IMR-90 (cell line): Measurements from ENCODE around the gene NRIP1. TPM values are rescaled to one million over a fixed set of nuclear protein-coding genes. Genes with fewer than 3 reads are reported as not detected.

Source experiments
- ATAC-seq: fragments of 200-7000 bp; cut with Tn5 transposase; 2 replicates; pipeline ENCODE4 v1.9.1; 2020; ENCODE audit warnings: low read depth, mild to moderate bottlenecking, moderate library complexity
- BruUV-seq: library from RNA; stranded (reverse); fragments of 400-500 nt; replicated peaks from 2 replicates; lab custom pipeline; 2021; lab: Mats Ljungman, UMichigan
- CTCF ChIA-PET: fragments of 300-600 bp; formaldehyde crosslinking; extraction: SDS; loops from one replicate; lab custom pipeline; 2021; ENCODE audit warnings: antibody characterized with exemption; lab: Yijun Ruan, JAX
- POLR2A ChIA-PET: fragments of 300-600 bp; sonication (Branson Sonifier 250); formaldehyde crosslinking; loops from one replicate; lab custom pipeline; 2022; ENCODE audit warnings: antibody characterized with exemption; ENCODE audit not compliant: unreplicated experiment; lab: Charles Lee
- DNase-seq: peaks from one replicate; pipeline ENCODE4 v3.0.0; 2013
- H2AFZ ChIP-seq: replicated peaks from 2 replicates; pipeline ENCODE3; 2013; ENCODE audit warnings: low read length, mild to moderate bottlenecking; ENCODE audit not compliant: poor library complexity
- H2AK5ac ChIP-seq: 2 replicates; pipeline ENCODE4 v1.6.1; 2013; ENCODE audit warnings: low read depth, low read length, inconsistent platforms
- H2AK9ac ChIP-seq: replicated peaks from 2 replicates; pipeline ENCODE3; 2013; ENCODE audit warnings: mild to moderate bottlenecking, low read depth, low read length, moderate library complexity; ENCODE audit not compliant: poor library complexity
- H2BK120ac ChIP-seq: 2 replicates; pipeline ENCODE4 v1.6.1; 2013; ENCODE audit warnings: low read depth, low read length, inconsistent platforms
- H2BK15ac ChIP-seq: 3 replicates; pipeline ENCODE4 v1.6.1; 2013; ENCODE audit warnings: low read depth, low read length, inconsistent platforms
- H2BK20ac ChIP-seq: 2 replicates; pipeline ENCODE4 v1.6.1; 2013; ENCODE audit warnings: low read depth, mild to moderate bottlenecking, inconsistent platforms, low read length, moderate library complexity
- H2BK5ac ChIP-seq: 2 replicates; pipeline ENCODE4 v1.6.1; 2013; ENCODE audit warnings: mild to moderate bottlenecking, low read depth, low read length, inconsistent platforms; ENCODE audit not compliant: poor library complexity, severe bottlenecking
- H3K14ac ChIP-seq: replicated peaks from 2 replicates; pipeline ENCODE4 v1.6.1; 2013; ENCODE audit warnings: low read depth, low read length, inconsistent platforms
- H3K18ac ChIP-seq: 2 replicates; pipeline ENCODE4 v1.6.1; 2013; ENCODE audit warnings: low read depth, low read length, control low read depth
- H3K23ac ChIP-seq: 2 replicates; pipeline ENCODE4 v1.6.1; 2013; ENCODE audit warnings: low read depth, low read length, inconsistent platforms
- H3K27ac ChIP-seq: 2 replicates; pipeline ENCODE4 v1.5.1; 2013; ENCODE audit warnings: mild to moderate bottlenecking, control low read depth, low read length; ENCODE audit not compliant: insufficient read depth
- H3K27me3 ChIP-seq: 2 replicates; pipeline ENCODE4 v1.6.1; 2013; ENCODE audit warnings: low read length; ENCODE audit not compliant: control insufficient read depth, insufficient read depth
- H3K36me3 ChIP-seq: 2 replicates; pipeline ENCODE4 v1.6.1; 2013; ENCODE audit warnings: low read length, mixed read lengths; ENCODE audit not compliant: control insufficient read depth, insufficient read depth
- H3K4ac ChIP-seq: 2 replicates; pipeline ENCODE4 v1.6.1; 2013; ENCODE audit warnings: low read depth, low read length, inconsistent platforms
- H3K4me1 ChIP-seq: 2 replicates; pipeline ENCODE4 v1.6.1; 2013; ENCODE audit warnings: low read length, mixed read lengths; ENCODE audit not compliant: control insufficient read depth, insufficient read depth
- H3K4me2 ChIP-seq: 2 replicates; pipeline ENCODE4 v1.6.1; 2013; ENCODE audit warnings: low read depth, mild to moderate bottlenecking, control low read depth, low read length, moderate library complexity
- H3K4me3 ChIP-seq: 2 replicates; pipeline ENCODE4 v1.5.1; 2013; ENCODE audit warnings: low read depth, mild to moderate bottlenecking, control low read depth, low read length, moderate library complexity; ENCODE audit not compliant: insufficient read depth
- H3K56ac ChIP-seq: 2 replicates; pipeline ENCODE4 v1.6.1; 2013; ENCODE audit warnings: low read length, inconsistent platforms; ENCODE audit not compliant: insufficient read depth; ENCODE audit errors: extremely low read depth
- H3K79me1 ChIP-seq, 2 experiments: 2 replicates each; pipeline ENCODE4 v1.6.1; 2013; ENCODE audit warnings: low read length in 2 of 2, inconsistent platforms in 1 of 2, low read depth in 1 of 2
- H3K9ac ChIP-seq: 2 replicates; pipeline ENCODE4 v1.6.1; 2013; ENCODE audit warnings: low read depth, low read length, control low read depth
- H3K9me1 ChIP-seq: 2 replicates; pipeline ENCODE4 v1.6.1; 2013; ENCODE audit warnings: low read length, inconsistent platforms; ENCODE audit not compliant: insufficient read depth
- H3K9me3 ChIP-seq: 2 replicates; pipeline ENCODE4 v1.6.1; 2013; ENCODE audit warnings: low read length; ENCODE audit not compliant: control insufficient read depth, insufficient read depth
- H4K20me1 ChIP-seq: 2 replicates; pipeline ENCODE4 v1.6.1; 2013; ENCODE audit warnings: low read length, inconsistent platforms; ENCODE audit not compliant: insufficient read depth
- H4K5ac ChIP-seq: 2 replicates; pipeline ENCODE4 v1.6.1; 2013; ENCODE audit warnings: mild to moderate bottlenecking, low read depth, low read length, control low read depth
- H4K8ac ChIP-seq, 2 experiments: 2 replicates each; pipeline ENCODE4 v1.6.1; 2013; ENCODE audit warnings: low read depth in 2 of 2, low read length in 2 of 2, control low read depth in 1 of 2, inconsistent platforms in 1 of 2
- H4K91ac ChIP-seq: 2 replicates; pipeline ENCODE4 v1.6.1; 2013; ENCODE audit warnings: low read depth, low read length, inconsistent platforms; ENCODE audit not compliant: insufficient read depth
- BHLHE40 ChIP-seq: fragments of 150-350 bp; IDR thresholded peaks from 2 replicates; pipeline ENCODE4 v1.6.1; 2016; ENCODE audit warnings: mild to moderate bottlenecking, low read depth, low read length
- CEBPB ChIP-seq: IDR thresholded peaks from 2 replicates; pipeline ENCODE4 v1.6.1; 2012; ENCODE audit warnings: low read depth, low read length, improper control_type of control experiment
- CHD1 ChIP-seq: IDR thresholded peaks from 2 replicates; pipeline ENCODE4 v1.6.1; 2012; ENCODE audit warnings: low read depth, low read length, improper control_type of control experiment
- FOS ChIP-seq: fragments of 150-350 bp; IDR thresholded peaks from 2 replicates; pipeline ENCODE4 v1.6.1; 2016; ENCODE audit warnings: low read depth, low read length
- MAFK ChIP-seq: IDR thresholded peaks from 2 replicates; pipeline ENCODE4 v1.6.1; 2012; ENCODE audit warnings: low read depth, low read length, improper control_type of control experiment
- MAZ ChIP-seq: IDR thresholded peaks from 2 replicates; pipeline ENCODE4 v1.6.1; 2012; ENCODE audit warnings: low read depth, mild to moderate bottlenecking, low read length, improper control_type of control experiment, moderate library complexity, borderline replicate concordance
- MXI1 ChIP-seq: IDR thresholded peaks from 2 replicates; pipeline ENCODE4 v1.6.1; 2012; ENCODE audit warnings: low read depth, mild to moderate bottlenecking, low read length, moderate library complexity, borderline replicate concordance
- NFE2L2 ChIP-seq: fragments of 150-350 bp; IDR thresholded peaks from 2 replicates; pipeline ENCODE4 v1.6.1; 2016; ENCODE audit warnings: low read depth, mild to moderate bottlenecking, low read length
- POLR2A ChIP-seq: IDR thresholded peaks from 2 replicates; pipeline ENCODE4 v1.6.1; 2012; ENCODE audit warnings: mild to moderate bottlenecking, low read depth, low read length
- RAD21 ChIP-seq: IDR thresholded peaks from 2 replicates; pipeline ENCODE4 v1.6.1; 2012; ENCODE audit warnings: low read length, improper control_type of control experiment
- RCOR1 ChIP-seq: IDR thresholded peaks from 2 replicates; pipeline ENCODE4 v1.6.1; 2012; ENCODE audit warnings: mild to moderate bottlenecking, low read length, improper control_type of control experiment; ENCODE audit not compliant: insufficient replicate concordance
- RFX5 ChIP-seq: IDR thresholded peaks from 2 replicates; pipeline ENCODE4 v1.8.0; 2012; ENCODE audit warnings: low read depth, mild to moderate bottlenecking, low read length, moderate library complexity
- SMC3 ChIP-seq: fragments of 150-350 bp; IDR thresholded peaks from 2 replicates; pipeline ENCODE4 v1.6.1; 2016; ENCODE audit warnings: low read depth, mild to moderate bottlenecking, antibody characterized with exemption, low read length, moderate library complexity
- WGBS, 2 experiments: methylation state at CpG; one replicate each; pipeline versions ENCODE4 v1.1.5 to v1.1.7; 2013; ENCODE audit warnings: missing lambda C conversion rate in 2 of 2; ENCODE audit not compliant: insufficient read length in 1 of 2; ENCODE audit errors: extremely low coverage in 2 of 2; 5-methylcytosine and 5-hydroxymethylcytosine counted together
- dilution Hi-C: fragments of 300-500 bp; cut with HindIII; formaldehyde crosslinking; loops from one replicate; pipeline ENCODE4 v1.14.3; 2018; ENCODE audit warnings: low sequenced_read_pairs; ENCODE audit not compliant: unreplicated experiment
- in situ Hi-C: fragments of 300-500 bp; cut with MboI; formaldehyde crosslinking; loops from 3 replicates; pipeline ENCODE4 v1.14.3; 2019; ENCODE audit warnings: low sequenced_read_pairs, inconsistent platforms, mixed read lengths
- intact Hi-C: fragments of 100-400 bp; cut with micrococcal nuclease; formaldehyde crosslinking; loops from 2 replicates; pipeline ENCODE4 v1.10.0; 2022
- polyA plus RNA-seq, 3 experiments: library from polyadenylated mRNA; depleted of rRNA; stranded (reverse); fragments of >200 nt; gene quantifications; 2 replicates each; pipeline ENCODE4 v1.2.3, GENCODE V29; 2012; ENCODE audit warnings: low replicate concordance in 1 of 3
- total RNA-seq: library from RNA; depleted of rRNA; stranded (reverse); fragments of >200 nt; gene quantifications from 2 replicates; pipeline ENCODE4 v1.2.3, GENCODE V29; 2012
- TF ChIP-seq, protein P1 (sequence below): fragments of 150-350 bp; IDR thresholded peaks from 2 replicates; pipeline ENCODE4 v1.6.1; 2016; ENCODE audit warnings: low read depth, mild to moderate bottlenecking, low read length, moderate library complexity, borderline replicate concordance

Gene NRIP1
- total and polyA plus RNA-seq, 2 of the 4 experiments (the other 2 are of a cell fraction): 9.6 to 73.8 TPM

DNA sequence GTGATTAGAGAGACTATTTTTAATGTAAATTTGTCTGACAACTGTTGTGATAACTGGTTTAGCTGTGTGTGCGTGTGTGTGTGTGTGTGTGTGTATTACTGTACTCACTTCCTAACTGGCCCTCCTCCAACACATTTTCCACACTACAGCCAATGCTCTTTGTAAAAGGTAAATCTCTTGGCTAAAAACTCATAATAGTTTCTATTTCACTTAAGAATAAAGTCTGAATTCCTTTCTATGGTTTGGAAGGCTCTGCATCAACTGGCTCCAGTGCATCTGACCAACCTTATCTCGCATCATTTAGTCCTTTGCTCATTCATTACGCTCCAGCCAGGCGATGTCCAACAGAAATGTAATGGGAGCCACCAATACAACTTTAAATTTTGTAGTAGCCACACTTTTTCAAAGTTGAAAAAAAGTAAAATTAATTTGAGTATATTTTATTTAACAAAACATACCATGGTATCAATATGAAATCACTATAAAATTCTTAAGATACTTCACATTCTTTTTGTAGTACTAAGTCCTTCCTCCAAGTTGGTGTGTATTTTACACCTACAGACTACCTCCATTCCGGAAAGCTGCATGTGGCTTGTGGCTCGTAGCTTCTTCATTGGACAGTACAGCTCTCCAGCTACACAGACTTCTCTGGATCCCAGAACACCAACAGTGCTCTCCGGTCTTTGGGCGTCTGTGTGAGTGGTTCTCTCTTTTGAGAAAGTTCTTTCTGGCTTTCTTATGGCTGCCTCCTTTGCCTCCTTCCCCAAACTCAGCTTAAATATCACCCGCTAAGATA is 68.9 kb downstream of the NRIP1 start (continued):
- no peak for TF ChIP-seq NFE2L2
- no peak for TF ChIP-seq CEBPB
- no peak for TF ChIP-seq RFX5

DNA sequence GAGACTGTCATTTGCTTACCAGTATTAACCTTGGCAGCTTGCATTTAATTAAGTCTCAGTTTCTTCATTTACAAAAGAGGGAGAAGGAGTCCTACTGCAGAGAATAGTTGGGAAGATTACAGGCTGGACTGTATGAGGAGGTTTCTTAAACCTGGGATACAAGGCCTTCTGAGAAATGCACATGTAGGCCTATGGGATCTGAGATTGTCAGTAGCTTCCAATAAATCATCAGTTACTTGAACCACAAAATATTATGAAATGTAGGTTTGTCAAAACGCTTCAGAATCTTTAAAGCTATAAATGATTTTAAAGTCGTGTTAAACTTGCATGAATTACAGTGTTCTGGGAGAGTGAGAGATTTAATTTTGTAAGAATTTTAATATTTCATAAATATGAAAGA is 69.6 kb downstream of the NRIP1 start:
- in situ Hi-C loops (no loop called here), intact Hi-C loops (no loop called here), dilution Hi-C loops (no loop called here)
- peak overlapping the region in 1 of 2 experiments; percentile 54; a peak in 2 of 4 replicates for H4K8ac ChIP-seq
- H3K14ac ChIP-seq: 0 out of 2 replicates have a peak overlapping the region, but pooled peaks have one; percentile 38
- H2AK9ac ChIP-seq: no peak overlapping the region
- no peak overlapping the region for H3K4me3 ChIP-seq
- POLR2A ChIA-PET: no interaction called here
- no CpG with 5 or more reads among the region's 2 CpGs for WGBS, 2 experiments
- H3K36me3 ChIP-seq: peaks cover 11% of the 10 kb centered on the region
- H2BK5ac ChIP-seq: peak overlapping the region; percentile 76
- no peak overlapping the region for H3K27ac ChIP-seq
- H3K18ac ChIP-seq: no peak overlapping the region
- H3K4ac ChIP-seq: no peak overlapping the region
- 0 out of 2 replicates have a peak, but pooled peaks cover 4% of the 10 kb centered on the region for H4K20me1 ChIP-seq
- H2BK120ac ChIP-seq: no peak overlapping the region
- ATAC-seq: no peak
- CTCF ChIA-PET: interaction anchor here (1.0 kb wide), 1 partner anchor 12 kb away, joined by 3 read pairs; no protein-coding TSS in a partner anchor
- no peaks in the 10 kb centered on the region for H3K27me3 ChIP-seq
- no peak overlapping the region for H4K91ac ChIP-seq
- peaks cover 18% of the 10 kb centered on the region for H3K4me1 ChIP-seq
- peaks cover 9% of the 10 kb centered on the region; the same call in 1 of the 2 replicates for H3K9me1 ChIP-seq
- H3K56ac ChIP-seq: no peak overlapping the region
- peaks cover 21 to 61% of the 10 kb centered on the region in 2 experiments for H3K79me1 ChIP-seq
- H3K9me3 ChIP-seq: no peaks in the 10 kb centered on the region
- no peak for DNase-seq
- no peak overlapping the region for H3K4me2 ChIP-seq
- no peak overlapping the region for H3K9ac ChIP-seq
- no peak overlapping the region for H3K23ac ChIP-seq
- no peak overlapping the region for H2AFZ ChIP-seq
- H2BK20ac ChIP-seq: no peak overlapping the region
- H4K5ac ChIP-seq: no peak overlapping the region
- no peak overlapping the region for H2BK15ac ChIP-seq
- BruUV-seq: no TSS peak
- no peak overlapping the region for H2AK5ac ChIP-seq
- no peak for TF ChIP-seq MAZ
- TF ChIP-seq NFE2L2: no peak
- TF ChIP-seq RCOR1: no peak
- no peak for TF ChIP-seq SMC3
- TF ChIP-seq BHLHE40: no peak
- TF ChIP-seq RAD21: no peak
- TF ChIP-seq MXI1: no peak
- no peak for TF ChIP-seq MAFK
- no peak for TF ChIP-seq CHD1
- no peak for TF ChIP-seq FOS
- TF ChIP-seq, protein P1, sequence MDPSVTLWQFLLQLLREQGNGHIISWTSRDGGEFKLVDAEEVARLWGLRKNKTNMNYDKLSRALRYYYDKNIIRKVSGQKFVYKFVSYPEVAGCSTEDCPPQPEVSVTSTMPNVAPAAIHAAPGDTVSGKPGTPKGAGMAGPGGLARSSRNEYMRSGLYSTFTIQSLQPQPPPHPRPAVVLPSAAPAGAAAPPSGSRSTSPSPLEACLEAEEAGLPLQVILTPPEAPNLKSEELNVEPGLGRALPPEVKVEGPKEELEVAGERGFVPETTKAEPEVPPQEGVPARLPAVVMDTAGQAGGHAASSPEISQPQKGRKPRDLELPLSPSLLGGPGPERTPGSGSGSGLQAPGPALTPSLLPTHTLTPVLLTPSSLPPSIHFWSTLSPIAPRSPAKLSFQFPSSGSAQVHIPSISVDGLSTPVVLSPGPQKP: no peak
- TF ChIP-seq POLR2A: no peak
- no peak for TF ChIP-seq RFX5
